ENCODE measurements around the gene CMSS1.

DNA sequence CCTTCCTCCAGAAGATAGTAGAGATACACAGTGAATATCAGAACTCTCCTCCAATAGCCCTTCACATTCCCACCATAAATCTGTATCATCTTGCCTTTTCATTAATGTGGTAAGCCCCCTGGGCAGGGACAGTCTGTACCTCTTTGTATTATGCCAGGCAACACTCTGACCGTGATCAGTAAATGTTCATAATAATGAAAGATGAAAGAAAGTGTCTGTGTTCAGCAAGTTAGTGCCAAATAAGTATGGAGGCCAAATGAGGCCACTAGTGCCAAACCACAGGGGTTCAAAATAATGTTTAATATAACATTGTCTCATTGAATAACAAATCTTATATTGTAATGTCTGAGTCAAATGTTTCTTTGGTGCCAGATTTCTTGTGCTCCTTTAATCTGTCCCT, 104.3 kb downstream of the CMSS1 start:
- no peak for TF ChIP-seq HNRNPLL (IDR thresholded peaks at IDR 0.05; ENCODE audit: low read depth, low read length, poor library complexity, severe bottlenecking)
- no peak for TF ChIP-seq NR2C2 (CRISPR knock-in tag; IDR thresholded peaks at IDR 0.05; ENCODE audit: borderline replicate concordance)
- no peak for TF ChIP-seq TOPORS (CRISPR knock-in tag; IDR thresholded peaks at IDR 0.05)
- TF ChIP-seq ZNF549 (CRISPR knock-in tag; IDR thresholded peaks at IDR 0.05), result no peak
- TF ChIP-seq ARNTL (CRISPR knock-in tag; IDR thresholded peaks at IDR 0.05), result no peak
- TF ChIP-seq XRCC5 (optimal IDR thresholded peaks at IDR 0.05; ENCODE audit: low read length), result no peak
- no peak for TF ChIP-seq RBM39 (IDR thresholded peaks at IDR 0.05; ENCODE audit: low read depth, low read length, poor library complexity, severe bottlenecking)
- TF ChIP-seq EZH2 (conservative IDR thresholded peaks at IDR 0.05; ENCODE audit: low read depth, low read length), result no peak
- TF ChIP-seq NCOA2 (CRISPR knock-in tag; IDR thresholded peaks at IDR 0.05), result no peak
- TF ChIP-seq CHD2 (IDR thresholded peaks at IDR 0.05; ENCODE audit: low read depth, low read length), result no peak

Measured in HepG2 (cell line).